SK-N-MC (cell line): Measurements from ENCODE around the gene C16orf96.

Source experiments
- DNase-seq: peaks from one replicate; pipeline ENCODE4 v3.0.0-alpha.2; 2011; ENCODE audit warnings: low read depth, low spot score
- H3K27ac ChIP-seq: fragments of 200-600 bp; sonication (generic); 2 replicates; pipeline ENCODE4 v1.5.1; 2016; ENCODE audit warnings: mixed run types
- H3K36me3 ChIP-seq: fragments of 200-600 bp; sonication (generic); 2 replicates; pipeline ENCODE4 v1.6.1; 2017; ENCODE audit warnings: antibody characterized with exemption, low read length, mixed read lengths; ENCODE audit not compliant: insufficient read depth
- H3K4me3 ChIP-seq: fragments of 200-600 bp; sonication (generic); 2 replicates; pipeline ENCODE4 v1.5.1; 2016
- H3K9ac ChIP-seq: fragments of 200-600 bp; sonication (generic); 2 replicates; pipeline ENCODE4 v1.8.0; 2017; ENCODE audit warnings: mixed run types, mixed read lengths; ENCODE audit not compliant: insufficient read length
- H3K9me3 ChIP-seq: fragments of 200-600 bp; sonication (generic); 2 replicates; pipeline ENCODE4 v1.6.1; 2017; ENCODE audit warnings: low read depth, mild to moderate bottlenecking, antibody characterized with exemption, low read length, moderate library complexity, mixed read lengths
- EZH2 ChIP-seq: fragments of 200-600 bp; sonication (generic); IDR thresholded peaks from one replicate; pipeline ENCODE4 v1.6.1; 2017; ENCODE audit warnings: antibody characterized with exemption
- FOXP2 ChIP-seq: optimal IDR thresholded peaks from 2 replicates; pipeline ENCODE3; 2011; ENCODE audit warnings: mild to moderate bottlenecking, moderate library complexity; ENCODE audit not compliant: insufficient read depth; ENCODE audit errors: extremely low read length, control extremely low read depth
- POLR2AphosphoS5 ChIP-seq: IDR thresholded peaks from 2 replicates; pipeline ENCODE4 v1.6.1; 2012; ENCODE audit warnings: mild to moderate bottlenecking, low read depth, low read length, borderline replicate concordance

Gene C16orf96

DNA sequence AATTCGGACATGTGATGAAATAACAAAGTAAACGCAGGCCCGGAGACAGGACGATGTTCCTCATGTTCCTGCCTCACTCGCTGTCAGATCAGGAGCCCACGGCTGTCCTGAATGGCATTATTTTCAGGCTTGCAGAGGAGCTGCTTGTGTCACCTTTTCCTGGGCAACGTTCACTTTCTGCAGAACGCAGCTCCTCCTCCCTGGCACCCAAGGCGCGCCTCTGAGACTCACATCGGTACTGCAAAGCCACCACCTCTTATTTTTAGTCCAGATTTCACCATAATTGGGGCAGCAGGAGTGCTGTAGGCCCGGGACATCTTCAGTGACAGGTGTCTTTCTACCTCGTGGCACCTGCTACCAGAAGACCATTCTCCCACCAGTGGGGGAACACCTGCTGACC, 8.0 kb upstream of the C16orf96 start:
- H3K36me3 ChIP-seq, result no peaks in the 10 kb centered on the region
- H3K9me3 ChIP-seq, result no peaks in the 10 kb centered on the region
- H3K4me3 ChIP-seq, result no peak overlapping the region
- H3K9ac ChIP-seq, result no peak overlapping the region
- no peak overlapping the region for H3K27ac ChIP-seq
- TF ChIP-seq POLR2AphosphoS5 (no peak), FOXP2 (no peak), EZH2 (no peak)
- no peak for DNase-seq

DNA sequence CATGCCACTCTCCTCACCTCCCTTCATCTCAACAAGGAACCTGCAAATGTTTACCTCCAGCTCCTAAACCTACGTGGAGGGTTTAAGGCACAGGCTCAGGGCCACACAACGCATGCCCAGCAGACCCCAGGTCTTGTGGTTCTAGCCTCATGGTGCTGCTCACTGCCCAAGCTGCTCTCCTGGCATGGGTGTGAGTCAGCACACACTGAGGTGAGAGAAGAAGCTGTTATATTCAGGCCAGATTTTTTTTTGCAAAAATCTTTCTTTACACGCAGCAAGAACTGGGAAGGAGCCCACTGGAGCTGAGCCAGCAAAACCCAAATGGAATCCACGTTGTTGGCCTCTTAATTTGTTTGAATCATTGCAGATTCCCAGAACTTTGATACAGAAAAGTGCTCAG, 5.5 kb upstream of the C16orf96 start:
- Histone ChIP-seq H3K36me3 (no peaks in the 10 kb centered on the region), H3K4me3 (no peak overlapping the region), H3K27ac (no peak overlapping the region), H3K9ac (no peak overlapping the region), H3K9me3 (no peaks in the 10 kb centered on the region)
- no peak for DNase-seq
- TF ChIP-seq EZH2 (no peak), FOXP2 (no peak), POLR2AphosphoS5 (no peak)

DNA sequence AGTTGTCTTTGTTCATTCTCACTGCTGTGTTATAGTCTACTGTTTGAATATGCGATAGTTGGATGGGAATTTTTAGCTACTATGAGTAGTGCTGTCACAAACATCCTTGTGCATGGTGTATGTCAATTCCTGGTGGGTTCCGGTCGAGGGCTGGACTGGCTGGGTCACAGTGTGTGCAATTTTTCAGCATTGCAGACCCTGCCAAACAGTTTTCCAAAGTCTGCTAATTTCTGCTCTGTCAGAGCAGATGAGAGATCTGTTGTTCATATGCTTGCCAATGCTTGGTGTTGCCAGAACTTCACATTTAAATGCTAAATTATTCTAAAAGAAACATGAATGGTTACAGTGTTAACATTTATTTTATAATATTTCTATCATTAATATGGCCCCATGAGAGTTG, 3.6 kb upstream of the C16orf96 start:
- no peak overlapping the region for H3K4me3 ChIP-seq
- H3K9ac ChIP-seq, result no peak overlapping the region
- H3K36me3 ChIP-seq, result no peaks in the 10 kb centered on the region
- no peak for DNase-seq
- H3K9me3 ChIP-seq, result no peaks in the 10 kb centered on the region
- H3K27ac ChIP-seq, result no peak overlapping the region
- TF ChIP-seq EZH2 (no peak), POLR2AphosphoS5 (no peak), FOXP2 (no peak)

DNA sequence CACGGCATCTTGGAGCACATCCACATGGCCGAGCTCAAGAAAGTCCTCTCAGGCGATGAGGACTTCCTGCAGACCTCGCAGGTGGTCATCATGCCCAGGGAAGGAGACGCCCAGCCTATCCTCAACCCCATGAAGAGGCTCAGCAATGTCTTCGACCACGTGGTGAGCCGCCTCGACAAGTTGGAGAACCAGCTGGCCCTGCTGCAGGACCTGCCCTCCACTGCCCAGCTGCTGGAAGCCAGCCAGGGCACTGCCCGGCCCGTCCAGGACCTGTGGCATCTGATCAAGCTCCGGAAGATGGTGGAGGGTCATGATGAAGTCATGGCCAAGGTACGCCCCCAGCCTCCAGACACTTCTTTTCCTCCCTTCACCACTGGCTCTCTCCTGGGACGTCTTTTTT, 440 bp downstream of the C16orf96 start:
- DNase-seq, result no peak
- no peak overlapping the region for H3K27ac ChIP-seq
- H3K9ac ChIP-seq, result no peak overlapping the region
- TF ChIP-seq EZH2 (no peak), POLR2AphosphoS5 (no peak), FOXP2 (no peak)
- H3K4me3 ChIP-seq, result no peak overlapping the region
- no peaks in the 10 kb centered on the region for H3K36me3 ChIP-seq
- H3K9me3 ChIP-seq, result no peaks in the 10 kb centered on the region

DNA sequence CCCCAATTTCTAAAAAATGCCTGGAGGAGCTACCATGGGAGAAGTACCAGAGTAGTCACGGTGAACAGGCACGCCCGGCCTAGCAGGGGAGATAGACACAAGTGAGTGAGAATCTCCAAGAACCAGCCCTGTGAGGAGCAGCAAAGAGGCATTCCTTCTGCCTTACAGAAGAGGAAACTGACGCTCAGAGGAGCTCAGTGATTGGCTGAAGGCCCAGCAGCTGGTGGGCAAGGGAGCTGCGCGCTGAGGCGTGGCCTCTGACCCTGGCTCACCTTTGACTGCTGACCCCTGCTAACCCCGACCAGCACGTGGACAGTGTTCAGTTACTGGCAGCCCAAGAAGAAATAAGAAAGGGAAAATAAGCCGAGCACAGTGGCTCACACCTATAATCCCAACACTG, 1.8 kb downstream of the C16orf96 start:
- TF ChIP-seq EZH2 (no peak), POLR2AphosphoS5 (no peak), FOXP2 (no peak)
- no peak overlapping the region for H3K27ac ChIP-seq

DNA sequence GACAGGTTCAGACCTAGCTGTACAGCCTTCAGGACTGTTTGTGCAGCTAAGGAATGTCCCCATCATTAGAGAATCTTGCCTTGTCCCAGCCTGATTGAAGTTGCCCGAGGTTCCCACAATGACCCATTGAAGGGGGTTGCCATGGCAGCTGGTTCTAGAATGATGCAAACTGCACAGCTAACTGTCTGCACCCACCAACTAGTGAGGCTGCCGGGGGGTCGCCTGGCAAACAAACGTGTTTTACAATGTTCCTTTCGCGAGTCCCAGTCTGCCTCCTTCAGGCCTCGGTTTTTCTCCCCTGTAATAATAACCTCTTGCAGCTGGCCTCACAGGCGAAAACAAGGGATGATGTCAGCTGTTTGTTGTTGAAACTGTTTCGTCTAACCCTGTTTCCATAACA, 5.5 kb downstream of the C16orf96 start:
- no peak for DNase-seq
- no peak overlapping the region for H3K4me3 ChIP-seq

More for the DNA sequence above, 1.8 kb downstream of the C16orf96 start:
- H3K9ac ChIP-seq, result no peak overlapping the region
- H3K4me3 ChIP-seq, result no peak overlapping the region
- H3K9me3 ChIP-seq, result no peaks in the 10 kb centered on the region
- no peak for DNase-seq
- H3K36me3 ChIP-seq, result no peaks in the 10 kb centered on the region

DNA sequence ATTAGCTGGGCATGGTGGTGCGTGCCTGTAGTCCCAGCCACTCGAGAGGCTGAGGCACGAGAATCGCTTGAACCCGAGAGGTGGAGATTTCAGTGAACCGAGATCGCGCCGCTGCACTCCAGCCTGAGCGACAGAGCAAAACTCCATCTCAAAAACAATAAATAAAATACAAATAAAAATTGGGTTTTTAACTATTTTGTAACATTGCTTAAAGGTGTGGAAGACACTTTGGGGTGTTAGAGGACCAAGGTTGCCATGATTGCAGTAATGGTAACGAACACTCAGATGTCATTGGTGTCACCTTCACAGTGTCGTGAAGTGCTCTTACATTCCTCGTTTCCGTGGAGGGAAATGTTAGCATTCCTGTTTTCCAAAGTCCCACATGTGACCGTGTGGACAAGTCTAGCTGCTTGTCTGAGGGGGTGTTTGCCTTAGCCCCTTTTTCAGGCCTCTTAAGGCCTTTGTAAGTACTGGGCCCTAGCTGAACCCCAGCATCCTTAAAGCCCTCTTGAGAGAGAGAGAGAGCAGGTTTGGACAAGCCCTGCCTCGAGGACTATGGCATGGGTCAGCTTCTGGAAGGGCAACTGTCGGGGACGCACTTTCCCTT, 8.6 kb downstream of the C16orf96 start:
- no peak overlapping the region for H3K27ac ChIP-seq
- TF ChIP-seq EZH2, result no peak
- no peak for TF ChIP-seq POLR2AphosphoS5
- TF ChIP-seq FOXP2, result no peak
- DNase-seq, result no peak

More for the DNA sequence above, 5.5 kb downstream of the C16orf96 start:
- no peaks in the 10 kb centered on the region for H3K9me3 ChIP-seq
- H3K36me3 ChIP-seq, result no peaks in the 10 kb centered on the region
- H3K27ac ChIP-seq, result no peak overlapping the region
- no peak for TF ChIP-seq FOXP2
- no peak for TF ChIP-seq POLR2AphosphoS5
- TF ChIP-seq EZH2, result no peak
- no peak overlapping the region for H3K9ac ChIP-seq

DNA sequence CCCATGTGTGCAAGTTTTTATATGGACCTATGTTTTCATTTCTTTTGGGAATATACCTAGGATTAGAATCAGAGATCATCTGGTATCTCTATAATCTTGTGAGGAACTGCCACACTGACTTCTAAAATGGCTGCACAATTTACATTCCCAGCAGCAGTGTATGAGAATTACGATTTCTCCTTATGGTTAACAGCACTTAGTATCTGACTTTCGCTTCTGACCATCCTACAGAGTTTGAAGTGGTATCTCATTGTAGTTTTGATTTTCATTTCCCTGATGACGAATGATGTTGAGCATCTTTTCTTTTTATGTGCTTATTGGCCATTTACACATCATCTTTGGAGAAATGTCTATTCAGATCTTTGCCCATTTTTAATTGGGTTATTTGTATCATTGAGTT, 10.0 kb downstream of the C16orf96 start:
- no peak for DNase-seq
- Histone ChIP-seq H3K36me3 (no peaks in the 10 kb centered on the region), H3K9me3 (no peaks in the 10 kb centered on the region), H3K4me3 (no peak overlapping the region), H3K9ac (no peak overlapping the region), H3K27ac (no peak overlapping the region)
- TF ChIP-seq FOXP2 (no peak), POLR2AphosphoS5 (no peak), EZH2 (no peak)

More for the DNA sequence above, 8.6 kb downstream of the C16orf96 start:
- no peak overlapping the region for H3K9ac ChIP-seq
- H3K4me3 ChIP-seq, result no peak overlapping the region
- no peaks in the 10 kb centered on the region for H3K9me3 ChIP-seq
- no peaks in the 10 kb centered on the region for H3K36me3 ChIP-seq

DNA sequence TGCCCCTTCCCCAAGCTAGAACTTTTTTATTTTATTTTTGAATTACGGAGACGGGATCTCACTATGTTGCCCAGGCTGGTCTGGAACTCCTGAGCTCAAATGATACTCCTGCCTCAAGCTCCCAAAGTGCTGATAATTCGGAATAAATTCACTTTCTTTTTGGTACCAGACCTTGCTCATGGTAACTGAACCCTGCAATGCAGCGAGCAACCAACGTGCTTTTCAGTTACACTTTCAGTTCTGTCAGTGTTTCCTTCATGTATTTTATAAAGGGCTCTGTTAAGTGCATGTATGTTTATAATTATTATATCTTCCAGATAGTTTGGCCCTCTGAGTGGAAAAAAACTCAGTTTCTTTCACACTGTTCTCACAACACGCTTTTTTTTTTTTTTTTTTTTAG, 13.9 kb downstream of the C16orf96 start:
- no peak overlapping the region for H3K9ac ChIP-seq
- TF ChIP-seq FOXP2 (no peak), POLR2AphosphoS5 (no peak), EZH2 (no peak)
- H3K36me3 ChIP-seq, result no peaks in the 10 kb centered on the region
- no peaks in the 10 kb centered on the region for H3K9me3 ChIP-seq
- no peak overlapping the region for H3K4me3 ChIP-seq
- no peak for DNase-seq
- no peak overlapping the region for H3K27ac ChIP-seq

DNA sequence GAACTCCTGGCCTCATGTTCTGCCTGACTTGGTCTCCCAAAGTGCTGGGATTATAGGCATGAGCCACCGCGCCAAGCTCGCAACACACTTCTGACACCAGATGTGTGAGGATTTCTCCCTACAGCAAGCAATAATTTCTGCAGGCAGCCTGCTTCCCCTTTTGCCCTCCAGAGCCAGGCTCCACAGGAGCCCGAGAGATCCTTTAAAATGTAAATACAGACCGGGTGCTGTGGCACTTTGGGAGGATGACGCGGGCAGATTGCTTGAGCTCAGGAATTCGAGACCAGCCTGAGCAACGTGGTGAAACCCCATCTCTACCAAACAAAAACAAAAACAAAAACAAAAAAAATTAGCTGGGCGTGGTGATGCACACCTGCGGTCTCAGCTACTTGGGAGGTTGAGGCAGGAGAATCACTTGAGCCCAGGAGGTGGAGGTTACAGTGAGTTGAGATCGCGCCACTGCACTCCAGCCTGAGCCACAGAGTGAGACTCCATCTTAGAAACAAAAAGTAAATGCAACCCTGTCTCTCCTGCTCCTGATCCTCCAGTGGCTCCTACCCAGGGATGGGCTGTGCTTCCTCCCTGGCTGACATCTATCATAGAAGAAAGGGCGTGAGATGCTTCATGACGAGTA, 14.7 kb downstream of the C16orf96 start:
- no peak overlapping the region for H3K4me3 ChIP-seq
- no peak overlapping the region for H3K27ac ChIP-seq
- no peaks in the 10 kb centered on the region for H3K36me3 ChIP-seq
- no peak for DNase-seq
- no peaks in the 10 kb centered on the region for H3K9me3 ChIP-seq
- TF ChIP-seq POLR2AphosphoS5 (no peak), FOXP2 (no peak), EZH2 (no peak)
- H3K9ac ChIP-seq, result no peak overlapping the region
